Measurements from ENCODE around the gene SLX9. TPM values are rescaled to one million over a fixed set of nuclear protein-coding genes. Genes with fewer than 3 reads are reported as not detected.

SLX9 gene
- total and polyA plus RNA-seq, 7 donors: 9.7 to 38.8 (median 20.7) TPM

DNA sequence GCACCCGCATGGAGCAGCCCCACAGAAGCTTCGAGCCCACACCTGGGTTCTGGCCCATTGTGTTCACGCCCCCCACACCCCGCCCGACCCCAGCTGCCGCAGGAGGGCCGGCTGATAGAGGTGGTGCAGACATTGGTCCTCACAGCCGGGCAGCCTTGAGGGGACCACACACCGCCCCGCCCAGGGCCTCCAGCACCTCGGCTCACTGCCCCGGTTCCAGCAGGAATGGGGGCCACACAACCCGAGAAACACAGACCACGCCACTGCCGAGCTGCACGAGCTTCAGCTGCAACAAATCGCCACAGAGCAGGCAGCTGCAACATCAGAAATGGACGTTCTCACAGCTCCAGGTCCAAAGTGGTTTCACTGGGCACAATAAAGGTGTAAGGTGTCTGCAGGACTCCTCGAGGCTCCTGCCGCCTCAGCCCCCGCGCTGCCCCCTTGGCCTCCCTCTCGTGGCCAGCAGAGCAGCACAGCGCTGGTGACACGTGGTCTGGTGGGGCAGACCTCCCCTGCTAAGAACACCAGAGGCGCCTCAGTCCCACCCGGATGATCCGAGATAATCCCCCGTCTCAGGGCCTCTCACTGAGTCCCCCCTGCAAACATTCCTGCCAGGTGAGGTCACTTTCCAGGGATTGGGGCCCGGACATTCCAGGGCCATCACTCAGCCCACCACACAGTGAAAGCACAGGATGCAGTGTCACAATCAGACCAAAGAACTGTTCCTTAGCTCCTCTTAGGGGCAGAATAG lies 72.3 kb downstream of the SLX9 start:
- WGBS, 2 donors: 34 to 55% methylated on average over 30 of the region's 30 CpGs
- Histone ChIP-seq H3K36me3 (no peaks in the 10 kb centered on the region), H3K27me3 (no peaks in the 10 kb centered on the region), H3K27ac (peak overlapping the region in 2 of 4 donors; percentile 52 to 54), H3K9me3 (no peaks in the 10 kb centered on the region), H3K4me1 (peaks cover 0 to 17% (median 11%) of the 10 kb centered on the region in 4 donors), H3K4me3 (no peak overlapping the region)
- intact Hi-C loops (cut with DNase I): no loop called here
- TF ChIP-seq EP300 (IDR thresholded peaks at IDR 0.05) (no peak), POLR2A (IDR thresholded peaks at IDR 0.05) (no peak), POLR2AphosphoS5 (IDR thresholded peaks at IDR 0.05) (no peak)
- TF ChIP-seq, protein P1, sequence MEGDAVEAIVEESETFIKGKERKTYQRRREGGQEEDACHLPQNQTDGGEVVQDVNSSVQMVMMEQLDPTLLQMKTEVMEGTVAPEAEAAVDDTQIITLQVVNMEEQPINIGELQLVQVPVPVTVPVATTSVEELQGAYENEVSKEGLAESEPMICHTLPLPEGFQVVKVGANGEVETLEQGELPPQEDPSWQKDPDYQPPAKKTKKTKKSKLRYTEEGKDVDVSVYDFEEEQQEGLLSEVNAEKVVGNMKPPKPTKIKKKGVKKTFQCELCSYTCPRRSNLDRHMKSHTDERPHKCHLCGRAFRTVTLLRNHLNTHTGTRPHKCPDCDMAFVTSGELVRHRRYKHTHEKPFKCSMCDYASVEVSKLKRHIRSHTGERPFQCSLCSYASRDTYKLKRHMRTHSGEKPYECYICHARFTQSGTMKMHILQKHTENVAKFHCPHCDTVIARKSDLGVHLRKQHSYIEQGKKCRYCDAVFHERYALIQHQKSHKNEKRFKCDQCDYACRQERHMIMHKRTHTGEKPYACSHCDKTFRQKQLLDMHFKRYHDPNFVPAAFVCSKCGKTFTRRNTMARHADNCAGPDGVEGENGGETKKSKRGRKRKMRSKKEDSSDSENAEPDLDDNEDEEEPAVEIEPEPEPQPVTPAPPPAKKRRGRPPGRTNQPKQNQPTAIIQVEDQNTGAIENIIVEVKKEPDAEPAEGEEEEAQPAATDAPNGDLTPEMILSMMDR (IDR thresholded peaks at IDR 0.05): no peak
- DNase-seq: peak; percentile 64

DNA sequence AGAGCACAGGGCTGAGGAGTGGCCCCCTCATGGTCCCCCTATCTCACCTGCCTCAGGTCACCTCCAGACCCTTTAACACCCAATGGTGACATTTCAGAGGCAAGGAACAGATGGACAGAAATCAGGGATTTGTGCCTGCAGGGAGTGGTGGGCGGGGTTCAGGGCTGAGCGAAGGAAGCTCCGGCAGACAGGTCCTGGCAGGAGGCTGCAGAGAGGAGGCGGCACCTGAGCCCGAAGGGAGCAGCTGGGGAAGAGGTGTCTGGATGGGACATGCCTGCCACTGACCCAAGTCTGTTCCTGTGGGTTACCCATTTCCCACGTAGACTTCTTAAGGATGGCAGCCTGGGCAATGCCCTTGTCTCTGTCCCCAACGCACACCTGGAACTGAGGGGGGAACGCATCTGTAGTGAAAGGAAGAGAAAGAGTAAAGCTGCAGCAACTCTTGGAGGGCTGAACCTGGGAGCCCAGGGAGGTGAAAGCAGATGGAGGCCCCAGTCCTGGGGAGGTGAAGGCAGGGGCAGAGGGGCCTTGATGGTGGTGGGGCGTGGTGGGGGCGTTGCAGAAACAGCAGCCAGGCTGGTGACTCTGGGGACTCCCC lies 72.9 kb downstream of the SLX9 start:
- DNase-seq: no peak
- H3K27ac ChIP-seq: peak overlapping the region in 2 of 4 donors; percentile 52 to 54
- no peaks in the 10 kb centered on the region for H3K9me3 ChIP-seq
- TF ChIP-seq EP300 (IDR thresholded peaks at IDR 0.05) (no peak), POLR2AphosphoS5 (IDR thresholded peaks at IDR 0.05) (no peak), POLR2A (IDR thresholded peaks at IDR 0.05) (no peak)
- TF ChIP-seq, protein P1 (IDR thresholded peaks at IDR 0.05): no peak
- no peaks in the 10 kb centered on the region for H3K36me3 ChIP-seq
- intact Hi-C loops (cut with DNase I): no loop called here
- WGBS, 2 donors: 27 to 66% methylated on average over 10 of the region's 10 CpGs
- H3K4me3 ChIP-seq: no peak overlapping the region
- no peaks in the 10 kb centered on the region for H3K27me3 ChIP-seq
- H3K4me1 ChIP-seq: peaks cover 0 to 23% (median 11%) of the 10 kb centered on the region in 4 donors

DNA sequence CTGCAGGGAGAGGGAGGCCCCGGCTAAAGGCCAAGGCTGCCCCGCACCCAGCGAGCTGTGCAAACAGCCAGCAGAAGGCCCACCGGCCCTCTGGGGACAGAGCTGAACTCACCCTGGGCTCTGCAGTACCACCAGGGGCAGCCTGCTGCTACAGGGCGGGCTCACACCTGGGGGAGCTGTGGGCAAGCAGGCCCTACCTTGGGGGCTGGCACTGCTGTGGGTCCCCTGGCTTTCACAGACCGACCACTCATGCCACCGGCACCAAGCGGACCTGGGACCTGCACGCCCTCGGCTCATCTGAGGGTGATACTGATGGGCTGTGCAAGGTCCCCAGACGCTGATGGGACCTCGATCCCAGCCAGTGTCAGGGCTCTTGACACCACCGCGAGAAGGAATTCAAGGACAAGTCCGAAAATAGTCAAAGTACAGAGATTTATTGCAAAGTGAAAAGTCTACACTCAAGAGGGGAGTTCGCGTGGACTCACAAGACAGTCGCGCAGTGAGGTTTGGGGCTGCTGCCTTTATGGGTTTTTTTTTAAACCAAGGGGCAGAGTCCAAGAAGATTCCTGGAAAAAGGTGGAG lies 73.5 kb downstream of the SLX9 start:
- H3K36me3 ChIP-seq: no peaks in the 10 kb centered on the region
- no peaks in the 10 kb centered on the region for H3K27me3 ChIP-seq
- peak; percentile 60 for DNase-seq
- peaks cover 0 to 29% (median 15%) of the 10 kb centered on the region in 4 donors for H3K4me1 ChIP-seq
- no peaks in the 10 kb centered on the region for H3K9me3 ChIP-seq
- no peak overlapping the region for H3K4me3 ChIP-seq
- intact Hi-C loops (cut with DNase I): no loop called here
- 33 to 68% methylated on average over 19 of the region's 19 CpGs for WGBS, 2 donors
- H3K27ac ChIP-seq: no peak overlapping the region
- TF ChIP-seq, protein P1 (IDR thresholded peaks at IDR 0.05): no peak
- TF ChIP-seq POLR2A (IDR thresholded peaks at IDR 0.05) (no peak), EP300 (IDR thresholded peaks at IDR 0.05) (no peak), POLR2AphosphoS5 (IDR thresholded peaks at IDR 0.05) (no peak)

DNA sequence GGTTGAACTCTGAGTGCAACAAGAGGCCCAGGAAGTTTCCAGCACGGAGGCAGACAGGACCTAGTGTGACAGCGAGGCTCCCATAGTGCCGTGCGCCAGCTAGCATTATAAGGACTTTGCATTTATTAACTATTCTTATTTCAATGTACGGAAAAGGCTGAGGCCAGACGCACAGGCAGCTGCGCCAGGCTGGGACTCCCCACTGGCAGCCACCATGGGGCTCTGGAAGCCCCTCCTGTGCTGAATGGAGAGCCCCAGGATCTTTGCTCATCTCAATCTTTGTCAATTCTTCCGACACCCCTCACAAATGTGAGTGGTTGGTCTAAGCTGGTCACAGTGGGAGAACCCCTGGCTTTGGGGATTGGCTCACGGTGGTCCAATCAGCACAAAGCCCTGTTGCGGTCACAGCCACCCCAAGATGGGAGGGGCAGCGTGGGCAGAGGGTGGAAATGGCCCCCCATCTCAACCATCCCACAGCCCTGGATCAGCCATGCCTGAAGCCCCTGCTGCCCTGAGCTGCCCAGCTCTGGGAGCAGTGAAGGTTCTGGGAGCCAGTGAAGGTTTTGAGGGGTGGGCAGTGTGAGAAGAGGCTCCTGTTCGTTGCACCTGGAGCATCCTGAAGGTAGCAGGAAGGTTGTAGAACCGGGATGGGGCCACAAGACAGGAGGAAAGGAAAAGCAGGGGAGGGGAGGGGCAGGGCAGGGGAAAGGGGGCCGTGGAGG lies 75.1 kb downstream of the SLX9 start:
- no peak overlapping the region for H3K27ac ChIP-seq
- no peaks in the 10 kb centered on the region for H3K27me3 ChIP-seq
- H3K4me3 ChIP-seq: no peak overlapping the region
- no peaks in the 10 kb centered on the region for H3K36me3 ChIP-seq
- WGBS, 2 donors: 46 to 79% methylated on average over 14 of the region's 14 CpGs
- intact Hi-C loops (cut with DNase I): loop anchor here (5.0 kb wide), 1 partner anchor 57 kb away; the partner anchor contains the start of gene ADARB1
- no peak for DNase-seq
- TF ChIP-seq, protein P1 (IDR thresholded peaks at IDR 0.05): no peak
- TF ChIP-seq POLR2A (IDR thresholded peaks at IDR 0.05) (no peak), POLR2AphosphoS5 (IDR thresholded peaks at IDR 0.05) (no peak)
- H3K9me3 ChIP-seq: no peaks in the 10 kb centered on the region
- peaks cover 0 to 38% (median 25%) of the 10 kb centered on the region in 4 donors for H3K4me1 ChIP-seq

All from sigmoid colon (tissue), 7 donors.